ENCODE results near the gene SYVN1. TPM values are rescaled to one million over a fixed set of nuclear protein-coding genes. Genes with fewer than 3 reads are reported as not detected.

Gene SYVN1
- polyA plus RNA-seq, 3 donors, result 3.5 to 81.6 (median 6.4) TPM

- Histone ChIP-seq H2AFZ (ENCODE audit: insufficient read depth, low read depth, low read length, poor library complexity, severe bottlenecking) (no peak overlapping the region), H3K27me3 (ENCODE audit: control insufficient read depth in 2 of 2, insufficient read depth in 2 of 2, low read length in 2 of 2) (no peaks in the 10 kb centered on the region), H3K36me3 (replicated peaks in 1 of 2; ENCODE audit: control insufficient read depth in 1 of 2, insufficient read depth in 2 of 2, low read length in 2 of 2) (no peaks in the 10 kb centered on the region), H3K4me2 (replicated peaks; ENCODE audit: extremely low read depth, low read length, poor library complexity, severe bottlenecking) (no peak overlapping the region), H3K9me3 (replicated peaks in 1 of 2; ENCODE audit: control insufficient read depth in 1 of 2, insufficient read depth in 1 of 2, low read length in 2 of 2) (no peaks in the 10 kb centered on the region), H3K4me3 (replicated peaks in 1 of 3; ENCODE audit: low read depth in 2 of 3, low read length in 3 of 3) (no peak overlapping the region), H3K9ac (ENCODE audit: insufficient read depth, low read length, poor library complexity, severe bottlenecking) (no peak overlapping the region), H3K27ac (ENCODE audit: low read depth in 1 of 2, low read length in 2 of 2) (no peak overlapping the region), H3K79me2 (ENCODE audit: insufficient read depth, low read length) (no peaks in the 10 kb centered on the region), H3K4me1 (ENCODE audit: control insufficient read depth in 1 of 2, insufficient read depth in 2 of 2, low read length in 2 of 2) (no peaks in the 10 kb centered on the region), H4K20me1 (ENCODE audit: insufficient read depth, low read length) (no peaks in the 10 kb centered on the region)
- Mint-ChIP-seq H3K27me3 (ENCODE audit: low read depth in 3 of 3) (peaks cover 0 to 4% (median 2%) of the 10 kb centered on the region in 3 donors), H3K4me3 (no peak overlapping the region), H3K4me1 (peaks cover 11% of the 10 kb centered on the region), H3K27ac (no peak overlapping the region), H3K36me3 (no peaks in the 10 kb centered on the region), H3K9me3 (peaks cover 0 to 2% (median 0%) of the 10 kb centered on the region in 7 donors)
- intact Hi-C loops (cut with micrococcal nuclease), result loop anchor here in 1 of 2 donors (5.0 kb wide), 1 partner anchor 40 kb away; the partner anchor contains the start of gene CAPN1
- WGBS (ENCODE audit: insufficient coverage), result 55% methylated on average over 7 of the region's 7 CpGs
- DNase-seq, result no peak
- no peak for TF ChIP-seq CTCF (IDR thresholded peaks at IDR 0.05)
Measured at GRCh38 chr11:65141896-65142494, 7.7 kb upstream of the SYVN1 start.

- intact Hi-C loops (cut with micrococcal nuclease), result no loop called here
- WGBS (ENCODE audit: insufficient coverage), result 90% methylated on average over 14 of the region's 15 CpGs
- H3K9ac ChIP-seq (ENCODE audit: insufficient read depth, low read length, poor library complexity, severe bottlenecking), result no peak overlapping the region
- no peak overlapping the region for H3K27ac ChIP-seq (ENCODE audit: low read depth in 1 of 2, low read length in 2 of 2)
- no peak overlapping the region for H2AFZ ChIP-seq (ENCODE audit: insufficient read depth, low read depth, low read length, poor library complexity, severe bottlenecking)
- H3K4me1 ChIP-seq (ENCODE audit: control insufficient read depth in 1 of 2, insufficient read depth in 2 of 2, low read length in 2 of 2), result peaks cover 30 to 31% of the 10 kb centered on the region in 2 donors
- peaks cover 7 to 12% of the 10 kb centered on the region in 2 donors for H3K36me3 ChIP-seq (replicated peaks in 1 of 2; ENCODE audit: control insufficient read depth in 1 of 2, insufficient read depth in 2 of 2, low read length in 2 of 2)
- no peak for DNase-seq
- peaks cover 30% of the 10 kb centered on the region for H3K79me2 ChIP-seq (ENCODE audit: insufficient read depth, low read length)
- H3K4me2 ChIP-seq (replicated peaks; ENCODE audit: extremely low read depth, low read length, poor library complexity, severe bottlenecking), result no peak overlapping the region
- peaks cover 16% of the 10 kb centered on the region for H4K20me1 ChIP-seq (ENCODE audit: insufficient read depth, low read length)
- Mint-ChIP-seq H3K4me1 (peaks cover 29% of the 10 kb centered on the region), H3K4me3 (no peak overlapping the region), H3K36me3 (peaks cover 8 to 23% of the 10 kb centered on the region in 2 donors), H3K27ac (peak overlapping the region in 3 of 7 donors; percentile 1 to 78 (median 29)), H3K9me3 (no peaks in the 10 kb centered on the region), H3K27me3 (ENCODE audit: low read depth in 3 of 3) (peaks cover 0 to 4% (median 2%) of the 10 kb centered on the region in 3 donors)
- H3K9me3 ChIP-seq (replicated peaks in 1 of 2; ENCODE audit: control insufficient read depth in 1 of 2, insufficient read depth in 1 of 2, low read length in 2 of 2), result no peaks in the 10 kb centered on the region
- no peak overlapping the region for H3K4me3 ChIP-seq (replicated peaks in 1 of 3; ENCODE audit: low read depth in 2 of 3, low read length in 3 of 3)
- no peak for TF ChIP-seq CTCF (IDR thresholded peaks at IDR 0.05)
- H3K27me3 ChIP-seq (ENCODE audit: control insufficient read depth in 2 of 2, insufficient read depth in 2 of 2, low read length in 2 of 2), result no peaks in the 10 kb centered on the region
Measured at GRCh38 chr11:65136515-65137096, 2.3 kb upstream of the SYVN1 start.
